Transverse colon (tissue), 4 donors: ENCODE measurements around the gene PRDM2. TPM values are rescaled to one million over a fixed set of nuclear protein-coding genes. Genes with fewer than 3 reads are reported as not detected.

Experiments
- DNase-seq: peaks from one replicate; pipeline ENCODE4 v3.0.0-alpha.2; 2019
- H3K27ac ChIP-seq, 4 donors: fragments of 200-600 bp; sonication (generic); 2 replicates each; pipeline ENCODE4 v1.5.1; 2016 to 2018; ENCODE audit warnings: inconsistent platforms in 4 of 4
- H3K27me3 ChIP-seq: fragments of 200-600 bp; sonication (generic); 2 replicates; pipeline ENCODE4 v1.5.1; 2017; ENCODE audit warnings: inconsistent platforms
- H3K36me3 ChIP-seq, 4 donors: fragments of 200-600 bp; sonication (generic); 2 replicates each; pipeline ENCODE4 v1.5.1; 2017 to 2019; ENCODE audit warnings: inconsistent platforms in 4 of 4
- H3K4me1 ChIP-seq, 4 donors: fragments of 200-600 bp; sonication (generic); 2 replicates each; pipeline ENCODE4 v1.5.1; 2017 to 2020; ENCODE audit warnings: inconsistent platforms in 4 of 4
- H3K4me3 ChIP-seq, 4 donors: fragments of 200-600 bp; sonication (generic); 1 replicate in 1 of 4; 2 replicates in 3 of 4; pipeline versions ENCODE4 v1.5.1 to v1.6.1; 2017 to 2019; ENCODE audit warnings: inconsistent platforms in 4 of 4
- H3K9me3 ChIP-seq, 2 donors: fragments of 200-600 bp; sonication (generic); 2 replicates each; pipeline ENCODE4 v1.5.1; 2017 to 2019; ENCODE audit warnings: inconsistent platforms in 2 of 2
- EP300 ChIP-seq: sonication (generic); formaldehyde crosslinking; IDR thresholded peaks from one replicate; pipeline ENCODE4 v1.6.1; 2017; ENCODE audit warnings: antibody characterized with exemption, low read depth
- POLR2A ChIP-seq: fragments of 450-650 bp; IDR thresholded peaks from one replicate; pipeline ENCODE4 v1.6.1; 2016; ENCODE audit warnings: antibody characterized with exemption, mild to moderate bottlenecking, moderate library complexity
- POLR2AphosphoS5 ChIP-seq, 3 donors: sonication (generic); formaldehyde crosslinking; IDR thresholded peaks; one replicate each; pipeline ENCODE4 v1.6.1; 2016; ENCODE audit warnings: antibody characterized with exemption in 3 of 3
- WGBS, 2 donors: methylation state at CpG; one replicate each; pipeline ENCODE4 v1.1.5; 2018; ENCODE audit warnings: low coverage in 1 of 2; 5-methylcytosine and 5-hydroxymethylcytosine counted together
- in situ Hi-C, 4 donors: fragments of 200-750 bp; cut with MboI; loops; one replicate each; pipeline versions ENCODE4 v1.15.0 to v1.15.1; 2017; ENCODE audit warnings: low sequenced_read_pairs in 3 of 4, low pct_ligation_motif_present in 1 of 4, low pct_unique_long_range_greater_than_20kb in 1 of 4
- intact Hi-C: fragments of 100-400 bp; cut with DNase I; formaldehyde crosslinking; loops from one replicate; pipeline ENCODE4 v1.15.1; 2023; ENCODE audit warnings: low total_unique reads
- total RNA-seq, 4 donors: library from RNA; depleted of rRNA; stranded (reverse); fragments of >200 nt; gene quantifications; one replicate each; pipeline ENCODE4 v1.1.0, GENCODE V29; 2016
- TF ChIP-seq, protein P1 (sequence below), 5 experiments: fragments of 200-600 bp in 3 of 5; fragments of 450-650 bp in 2 of 5; sonication (generic) in 3 of 5; IDR thresholded peaks; 1 replicate in 2 of 5; 2 replicates in 3 of 5; pipeline ENCODE4 v1.5.1; 2016 to 2017; ENCODE audit warnings: antibody characterized with exemption in 5 of 5, inconsistent platforms in 3 of 5, mild to moderate bottlenecking in 2 of 5, moderate library complexity in 1 of 5

The PRDM2 gene
- total RNA-seq, 4 donors from 2014 or later = 27.3 to 40.5 (median 35.8) TPM

DNA sequence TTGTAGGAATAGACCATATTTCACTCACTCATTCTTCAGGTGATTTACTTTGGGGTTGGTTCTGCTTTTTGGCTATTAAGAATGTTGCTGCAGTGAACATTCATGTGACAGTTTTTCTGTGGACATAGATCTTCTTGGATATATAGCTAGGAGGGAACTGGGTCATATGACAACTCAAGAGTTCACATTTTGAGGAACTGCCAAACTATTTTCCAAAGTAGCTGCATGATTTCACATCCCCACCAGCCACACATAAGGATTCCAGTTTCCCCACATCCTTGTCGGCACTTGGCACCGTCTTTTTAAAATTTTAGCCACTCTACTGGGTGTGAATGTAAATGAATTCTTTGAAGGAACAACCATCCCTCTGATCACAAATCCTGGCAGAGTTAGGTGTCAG is 126.0 kb downstream of the PRDM2 start:
- no peak overlapping the region for H3K27ac ChIP-seq
- peaks cover 0 to 15% (median 9%) of the 10 kb centered on the region in 4 donors for H3K4me1 ChIP-seq
- in situ Hi-C loops = loop anchor here in 2 of 4 donors (5.0 to 10.0 kb wide), 2 partner anchors 131 to 161 kb away; no protein-coding TSS in a partner anchor
- H3K27me3 ChIP-seq = no peaks in the 10 kb centered on the region
- 98% methylated on average over 2 of the region's 2 CpGs; no CpG with 5 or more reads in 1 of the 2 donors for WGBS, 2 donors
- intact Hi-C loops = no loop called here
- H3K4me3 ChIP-seq = no peak overlapping the region
- TF ChIP-seq POLR2A (no peak), POLR2AphosphoS5 (IDR thresholded peaks at IDR 0.05) (no peak), EP300 (no peak)
- TF ChIP-seq, protein P1, sequence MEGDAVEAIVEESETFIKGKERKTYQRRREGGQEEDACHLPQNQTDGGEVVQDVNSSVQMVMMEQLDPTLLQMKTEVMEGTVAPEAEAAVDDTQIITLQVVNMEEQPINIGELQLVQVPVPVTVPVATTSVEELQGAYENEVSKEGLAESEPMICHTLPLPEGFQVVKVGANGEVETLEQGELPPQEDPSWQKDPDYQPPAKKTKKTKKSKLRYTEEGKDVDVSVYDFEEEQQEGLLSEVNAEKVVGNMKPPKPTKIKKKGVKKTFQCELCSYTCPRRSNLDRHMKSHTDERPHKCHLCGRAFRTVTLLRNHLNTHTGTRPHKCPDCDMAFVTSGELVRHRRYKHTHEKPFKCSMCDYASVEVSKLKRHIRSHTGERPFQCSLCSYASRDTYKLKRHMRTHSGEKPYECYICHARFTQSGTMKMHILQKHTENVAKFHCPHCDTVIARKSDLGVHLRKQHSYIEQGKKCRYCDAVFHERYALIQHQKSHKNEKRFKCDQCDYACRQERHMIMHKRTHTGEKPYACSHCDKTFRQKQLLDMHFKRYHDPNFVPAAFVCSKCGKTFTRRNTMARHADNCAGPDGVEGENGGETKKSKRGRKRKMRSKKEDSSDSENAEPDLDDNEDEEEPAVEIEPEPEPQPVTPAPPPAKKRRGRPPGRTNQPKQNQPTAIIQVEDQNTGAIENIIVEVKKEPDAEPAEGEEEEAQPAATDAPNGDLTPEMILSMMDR (IDR thresholded peaks at IDR 0.05) = no peak
- no peaks in the 10 kb centered on the region for H3K36me3 ChIP-seq
- DNase-seq = no peak
- H3K9me3 ChIP-seq = no peaks in the 10 kb centered on the region

DNA sequence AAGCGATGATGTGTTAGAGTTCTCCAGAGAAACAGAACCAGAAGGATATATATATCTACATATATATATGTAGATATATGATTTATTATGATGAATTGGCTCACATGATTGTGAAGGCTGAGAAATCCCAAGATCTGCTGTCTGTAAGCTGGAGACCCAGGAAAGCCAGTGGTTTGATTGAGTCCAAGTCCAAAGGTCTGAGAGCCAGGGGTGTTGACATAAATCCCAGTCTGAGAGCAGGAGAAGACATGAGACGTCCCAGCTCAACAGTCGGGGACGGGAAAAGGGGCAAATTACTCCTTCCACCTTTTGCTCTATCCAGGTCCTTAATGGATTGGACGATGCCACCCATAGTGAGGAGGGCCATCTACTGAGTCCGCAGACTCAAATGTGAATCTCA is 126.6 kb downstream of the PRDM2 start:
- peaks cover 0 to 15% (median 9%) of the 10 kb centered on the region in 4 donors for H3K4me1 ChIP-seq
- no peaks in the 10 kb centered on the region for H3K9me3 ChIP-seq
- TF ChIP-seq POLR2A (no peak), EP300 (no peak), POLR2AphosphoS5 (IDR thresholded peaks at IDR 0.05) (no peak)
- TF ChIP-seq, protein P1 (IDR thresholded peaks at IDR 0.05) = no peak
- H3K36me3 ChIP-seq = no peaks in the 10 kb centered on the region
- DNase-seq = no peak
- no peak overlapping the region for H3K27ac ChIP-seq
- WGBS, 2 donors = 54 to 71% methylated on average over 3 to 6 of the region's 6 CpGs
- no peaks in the 10 kb centered on the region for H3K27me3 ChIP-seq
- H3K4me3 ChIP-seq = no peak overlapping the region
- intact Hi-C loops = no loop called here
- in situ Hi-C loops = loop anchor here in 2 of 4 donors (5.0 to 10.0 kb wide), 2 partner anchors 131 to 162 kb away; no protein-coding TSS in a partner anchor

DNA sequence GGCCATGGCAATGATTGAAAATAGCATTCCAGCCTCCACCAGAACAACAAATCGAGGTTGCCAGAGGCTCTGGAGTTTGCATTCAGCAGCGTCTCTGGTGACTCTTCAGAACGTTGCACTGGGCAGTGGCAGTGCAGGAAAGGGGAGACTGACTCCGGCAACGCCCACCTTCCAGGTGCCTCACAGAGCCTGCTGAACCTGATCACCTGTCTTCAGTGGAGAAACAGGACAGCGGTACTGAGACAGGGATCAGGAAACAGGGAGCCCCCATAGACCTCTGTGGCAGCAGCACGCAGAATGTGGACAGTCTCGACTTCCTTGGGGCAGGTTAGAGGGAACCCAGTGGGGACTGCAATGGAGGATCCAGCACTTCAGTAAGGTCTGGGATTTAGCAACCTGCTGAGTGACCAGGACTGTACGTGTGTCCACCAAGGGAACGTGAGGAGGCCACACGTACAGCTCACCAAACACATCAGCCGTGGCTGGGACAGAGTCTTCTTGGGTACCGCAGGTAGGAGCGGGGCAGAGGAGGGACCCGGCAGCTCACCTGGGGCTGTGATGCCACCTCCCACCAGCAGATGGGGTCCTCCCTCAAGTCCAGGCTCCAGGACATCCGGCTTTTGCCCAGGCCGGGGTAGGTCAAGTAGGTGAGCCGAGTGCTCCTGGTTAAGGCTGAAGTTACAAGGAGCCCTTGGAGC is 128.6 kb downstream of the PRDM2 start:
- 37% methylated on average over 18 of the region's 18 CpGs; no CpG with 5 or more reads in 1 of the 2 donors for WGBS, 2 donors
- peak; percentile 87 for DNase-seq
- TF ChIP-seq, protein P1 (IDR thresholded peaks at IDR 0.05) = peak; percentile 55 to 94 (median 80)
- no peak for TF ChIP-seq POLR2AphosphoS5 (IDR thresholded peaks at IDR 0.05)
- Histone ChIP-seq H3K27me3 (peaks cover 4% of the 10 kb centered on the region), H3K9me3 (no peaks in the 10 kb centered on the region), H3K36me3 (no peaks in the 10 kb centered on the region), H3K4me3 (peak overlapping the region in 2 of 4 donors; percentile 15 to 22), H3K27ac (peak overlapping the region; percentile 39 to 83 (median 51)), H3K4me1 (peaks cover 0 to 26% (median 19%) of the 10 kb centered on the region in 4 donors)
- intact Hi-C loops = no loop called here
- in situ Hi-C loops = loop anchor here in 2 of 4 donors (5.0 to 10.0 kb wide), 2 partner anchors 129 to 164 kb away; no protein-coding TSS in a partner anchor

DNA sequence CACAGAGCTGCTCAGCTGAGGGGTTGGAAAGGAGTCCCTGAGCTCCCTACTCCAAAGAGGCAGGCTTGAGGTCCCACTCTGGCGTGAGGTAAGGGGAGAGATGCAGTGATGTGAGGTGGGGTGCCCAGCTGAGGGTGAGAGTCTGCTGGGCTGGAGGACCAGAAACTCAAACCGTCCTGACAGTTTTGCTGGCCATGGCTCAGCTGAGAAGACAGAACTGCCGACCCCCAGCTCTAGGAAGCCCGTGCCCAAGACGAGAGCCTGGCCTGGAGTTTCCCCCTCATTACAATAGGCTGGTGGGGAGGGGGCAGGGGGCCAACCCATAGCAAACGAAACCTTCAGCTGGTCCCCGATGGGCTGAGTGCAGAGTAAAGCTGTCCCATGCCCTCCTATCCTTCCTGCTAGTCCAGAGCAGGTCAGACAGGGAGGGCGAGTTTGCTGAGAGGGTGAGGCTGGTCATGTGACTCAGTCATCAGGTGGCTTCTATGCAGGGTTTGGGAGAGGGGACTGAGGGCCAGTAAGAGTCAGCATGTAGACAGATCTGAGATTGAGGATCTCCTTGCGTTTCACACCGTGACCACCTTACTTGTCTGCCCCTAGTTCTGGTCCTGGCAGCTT is 129.3 kb downstream of the PRDM2 start:
- Histone ChIP-seq H3K4me1 (peaks cover 0 to 26% (median 19%) of the 10 kb centered on the region in 4 donors), H3K27me3 (peaks cover 4% of the 10 kb centered on the region), H3K4me3 (peak overlapping the region in 2 of 4 donors; percentile 15 to 22), H3K27ac (peak overlapping the region; percentile 39 to 83 (median 51)), H3K9me3 (no peaks in the 10 kb centered on the region), H3K36me3 (no peaks in the 10 kb centered on the region)
- TF ChIP-seq EP300 = no peak
- no peak for TF ChIP-seq POLR2A
- TF ChIP-seq, protein P1 (IDR thresholded peaks at IDR 0.05) = peak in 2 of 5 experiments; percentile 2 to 32
- peak in 1 of 3 donors; percentile 18 for TF ChIP-seq POLR2AphosphoS5 (IDR thresholded peaks at IDR 0.05)
- intact Hi-C loops (no loop called here), in situ Hi-C loops (loop anchor here in 2 of 4 donors (5.0 to 10.0 kb wide), 2 partner anchors 128 to 164 kb away; no protein-coding TSS in a partner anchor)
- 59% methylated on average over 10 of the region's 10 CpGs; no CpG with 5 or more reads in 1 of the 2 donors for WGBS, 2 donors
- peak; percentile 72 for DNase-seq
